HFFc6 (cell line): ENCODE measurements around the gene SLC22A14. TPM values are rescaled to one million over a fixed set of nuclear protein-coding genes. Genes with fewer than 3 reads are reported as not detected.
A peak's percentile ranks its signal among the peaks of the same experiment; 100 is the strongest.

Experiments
- DNase-seq: peaks from one replicate; pipeline ENCODE4 v3.0.0-alpha.2; 2018
- H3K27ac Mint-ChIP-seq: 2 replicates; pipeline ENCODE4 v1.8.0; 2020; ENCODE audit warnings: mild to moderate bottlenecking, mixed read lengths
- H3K27me3 Mint-ChIP-seq: 2 replicates; pipeline ENCODE4 v1.8.0; 2021; ENCODE audit warnings: mild to moderate bottlenecking, moderate library complexity, mixed read lengths; ENCODE audit not compliant: insufficient read depth
- H3K36me3 Mint-ChIP-seq: 2 replicates; pipeline ENCODE4 v1.8.0; 2021; ENCODE audit warnings: low read depth, mixed read lengths
- H3K4me1 Mint-ChIP-seq: 2 replicates; pipeline ENCODE4 v1.8.0; 2020; ENCODE audit warnings: low read depth, mixed read lengths
- H3K4me3 Mint-ChIP-seq: 2 replicates; pipeline ENCODE4 v1.8.0; 2020; ENCODE audit warnings: mild to moderate bottlenecking, moderate library complexity, mixed read lengths
- H3K9me3 Mint-ChIP-seq: 2 replicates; pipeline ENCODE4 v1.8.0; 2020; ENCODE audit warnings: mild to moderate bottlenecking, mixed read lengths
- CTCF ChIP-seq: fragments of 200-600 bp; sonication (generic); IDR thresholded peaks from 2 replicates; pipeline ENCODE4 v1.5.0; 2021; ENCODE audit warnings: antibody characterized with exemption, mild to moderate bottlenecking
- total RNA-seq, 6 experiments: library from RNA; stranded (reverse); fragmentation: NEBNext Ultra II Directional; extraction: Animal tissue kit (Norgen Biotek cat#: 25700); gene quantifications; 2 replicates in 1 of 6; 3 replicates in 5 of 6; pipeline ENCODE4 v1.2.3, GENCODE V29; 2021

Gene SLC22A14
- total RNA-seq, 6 experiments from 2014 or later: 0.09 TPM; not detected in 5

GRCh38 chr3:38255627-38256026, 26.5 kb upstream of the SLC22A14 start:
- H3K27me3 Mint-ChIP-seq: no peaks in the 10 kb centered on the region
- no peaks in the 10 kb centered on the region for H3K9me3 Mint-ChIP-seq
- H3K4me3 Mint-ChIP-seq: no peak overlapping the region
- TF ChIP-seq CTCF: no peak
- no peak overlapping the region for H3K27ac Mint-ChIP-seq
- H3K4me1 Mint-ChIP-seq: peaks cover 28% of the 10 kb centered on the region
- no peak for DNase-seq
- peaks cover 69% of the 10 kb centered on the region for H3K36me3 Mint-ChIP-seq

GRCh38 chr3:38257583-38257982, 24.5 kb upstream of the SLC22A14 start:
- no peak for TF ChIP-seq CTCF
- no peak overlapping the region for H3K4me3 Mint-ChIP-seq
- peak overlapping the region; percentile 10; the same call in 1 of the 2 replicates for H3K27ac Mint-ChIP-seq
- no peaks in the 10 kb centered on the region for H3K27me3 Mint-ChIP-seq
- H3K4me1 Mint-ChIP-seq: peaks cover 28% of the 10 kb centered on the region
- no peaks in the 10 kb centered on the region for H3K9me3 Mint-ChIP-seq
- DNase-seq: no peak
- H3K36me3 Mint-ChIP-seq: peaks cover 64% of the 10 kb centered on the region

- H3K27ac Mint-ChIP-seq: no peak overlapping the region
- TF ChIP-seq CTCF: no peak
These were observed 21.6 kb upstream of the SLC22A14 start for GRCh38 chr3:38260474-38260873.

GRCh38 chr3:38264353-38264771, 17.7 kb upstream of the SLC22A14 start:
- Mint-ChIP-seq H3K27ac (no peak overlapping the region), H3K9me3 (no peaks in the 10 kb centered on the region), H3K36me3 (peaks cover 19% of the 10 kb centered on the region; the same call in 1 of the 2 replicates)

More at GRCh38 chr3:38260474-38260873, 21.6 kb upstream of the SLC22A14 start:
- Mint-ChIP-seq H3K4me1 (peaks cover 28% of the 10 kb centered on the region), H3K36me3 (peaks cover 37% of the 10 kb centered on the region), H3K27me3 (no peaks in the 10 kb centered on the region), H3K4me3 (no peak overlapping the region; the same call in 1 of the 2 replicates), H3K9me3 (no peaks in the 10 kb centered on the region)
- no peak for DNase-seq

GRCh38 chr3:38264779-38265178, 17.3 kb upstream of the SLC22A14 start:
- no peak for DNase-seq
- no peak overlapping the region for H3K27ac Mint-ChIP-seq
- no peaks in the 10 kb centered on the region for H3K4me1 Mint-ChIP-seq
- no peak for TF ChIP-seq CTCF
- H3K36me3 Mint-ChIP-seq: peaks cover 19% of the 10 kb centered on the region; the same call in 1 of the 2 replicates
- H3K27me3 Mint-ChIP-seq: no peaks in the 10 kb centered on the region; the same call in 1 of the 2 replicates
- no peak overlapping the region for H3K4me3 Mint-ChIP-seq
- H3K9me3 Mint-ChIP-seq: no peaks in the 10 kb centered on the region

More at GRCh38 chr3:38264353-38264771, 17.7 kb upstream of the SLC22A14 start:
- Mint-ChIP-seq H3K4me3 (no peak overlapping the region), H3K27me3 (no peaks in the 10 kb centered on the region; the same call in 1 of the 2 replicates), H3K4me1 (no peaks in the 10 kb centered on the region)
- no peak for TF ChIP-seq CTCF
- no peak for DNase-seq
